HG03442 (cell line): ENCODE data around the gene MYO3B.
"Not testable (repeated sequence)": the region's sequence is repeated elsewhere in the genome, so short reads cannot be mapped to it uniquely, and the experiment has no call there.

Experiments used
- ATAC-seq: cut with Tn5 transposase; IDR thresholded peaks from one replicate; pipeline ENCODE4 v1.9.1; 2021; ENCODE audit warnings: mild to moderate bottlenecking, moderate library complexity; ENCODE audit not compliant: unreplicated experiment

The MYO3B gene

GRCh38 chr2:170530803-170531564 is 353.0 kb downstream of the MYO3B start:
- no peak for ATAC-seq

- no peak for ATAC-seq
Measured at GRCh38 chr2:170531876-170532275, 353.9 kb downstream of the MYO3B start.

- ATAC-seq = peak; percentile 43
Measured at GRCh38 chr2:170533156-170533555, 355.2 kb downstream of the MYO3B start.

DNA sequence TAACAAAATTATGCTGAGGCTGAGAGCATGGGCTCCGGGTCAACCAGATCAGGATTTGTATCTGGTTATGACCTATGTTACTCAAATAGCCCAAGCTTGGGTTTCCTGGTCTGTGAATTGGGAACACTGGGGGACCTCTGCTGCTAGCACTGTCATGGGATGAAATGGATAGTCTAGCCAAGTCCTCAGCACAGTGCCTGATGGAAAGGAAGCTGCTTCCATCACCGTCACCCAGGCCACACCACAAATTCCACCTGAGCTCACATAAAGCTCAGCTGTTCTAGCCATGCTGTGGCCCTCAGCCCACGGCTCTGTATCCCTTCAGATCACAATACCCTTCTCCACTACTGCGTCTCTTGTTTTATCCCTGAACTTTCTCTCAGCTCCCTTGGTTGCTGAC is 357.6 kb downstream of the MYO3B start:
- no peak for ATAC-seq

- no peak for ATAC-seq
Measured at GRCh38 chr2:170544817-170545216, 366.9 kb downstream of the MYO3B start.

DNA sequence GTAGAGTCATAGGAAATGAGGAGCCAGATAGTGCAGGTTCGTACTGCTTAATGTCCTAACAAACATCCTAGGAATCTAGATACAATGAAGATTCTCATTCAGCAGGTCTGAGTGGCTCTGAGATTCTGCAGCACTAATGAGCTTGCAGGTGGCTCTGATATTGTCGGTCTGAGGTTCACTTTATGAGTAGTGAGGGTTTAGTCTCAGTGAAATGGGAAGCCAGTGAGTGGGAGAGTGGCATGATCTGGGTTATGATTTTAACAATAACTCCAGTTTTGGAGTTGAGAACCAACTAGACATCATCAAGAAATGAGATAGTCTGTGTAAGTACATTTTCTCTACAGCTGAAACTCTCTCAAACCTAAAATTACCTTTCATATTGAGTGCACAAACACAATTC is 370.4 kb downstream of the MYO3B start:
- ATAC-seq = no peak

DNA sequence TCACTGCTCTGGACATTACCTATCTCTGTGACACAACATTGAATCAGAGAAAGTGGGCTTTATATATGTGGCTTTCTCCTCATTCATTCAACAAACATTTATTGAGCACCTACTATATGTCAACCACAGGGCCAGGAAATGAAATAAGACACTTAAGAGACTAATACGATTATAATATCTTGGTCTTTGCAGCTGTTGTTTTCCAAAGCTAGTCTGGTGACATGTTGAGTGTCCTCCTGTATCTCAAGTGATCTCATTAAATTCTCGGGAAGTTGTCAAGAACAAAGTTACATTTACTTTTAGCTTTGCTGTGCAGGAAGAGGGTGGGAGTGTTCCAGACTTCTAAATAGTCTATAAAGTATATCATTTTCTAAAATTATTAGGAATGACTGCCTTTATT is 372.6 kb downstream of the MYO3B start:
- no peak for ATAC-seq

- not testable (repeated sequence) for ATAC-seq
Measured at GRCh38 chr2:170551899-170552298, 374.0 kb downstream of the MYO3B start.

GRCh38 chr2:170553748-170554147 is 375.8 kb downstream of the MYO3B start:
- no peak for ATAC-seq

GRCh38 chr2:170554278-170554955 is 376.5 kb downstream of the MYO3B start:
- no peak for ATAC-seq

- ATAC-seq = no peak
Measured at GRCh38 chr2:170562928-170563327, 385.0 kb downstream of the MYO3B start.

GRCh38 chr2:170563401-170563800 is 385.5 kb downstream of the MYO3B start:
- ATAC-seq = no peak

DNA sequence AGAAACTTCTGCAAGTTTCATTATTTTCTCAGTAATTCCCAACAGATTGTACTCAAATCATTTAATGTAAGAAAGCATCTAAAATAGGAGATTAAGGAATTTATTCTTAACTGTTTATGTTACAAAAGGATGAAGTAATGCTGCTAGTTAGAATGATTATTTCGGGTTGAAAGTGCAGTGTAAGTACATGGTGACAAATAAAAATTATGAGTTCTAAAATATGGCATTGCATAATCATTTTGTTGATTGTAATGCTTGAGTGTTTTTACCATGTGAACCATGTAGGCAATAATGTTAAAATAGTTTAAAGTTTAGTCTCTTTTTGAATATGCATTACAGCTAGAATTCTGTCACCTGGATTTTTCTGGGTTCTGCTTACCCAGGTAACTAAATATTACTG is 388.2 kb downstream of the MYO3B start:
- no peak for ATAC-seq

GRCh38 chr2:170567429-170567828 is 389.5 kb downstream of the MYO3B start:
- no peak for ATAC-seq

- ATAC-seq = no peak
Measured at GRCh38 chr2:170568511-170568910, 390.6 kb downstream of the MYO3B start.

- ATAC-seq = no peak
Measured at GRCh38 chr2:170571612-170572011, 393.7 kb downstream of the MYO3B start.

DNA sequence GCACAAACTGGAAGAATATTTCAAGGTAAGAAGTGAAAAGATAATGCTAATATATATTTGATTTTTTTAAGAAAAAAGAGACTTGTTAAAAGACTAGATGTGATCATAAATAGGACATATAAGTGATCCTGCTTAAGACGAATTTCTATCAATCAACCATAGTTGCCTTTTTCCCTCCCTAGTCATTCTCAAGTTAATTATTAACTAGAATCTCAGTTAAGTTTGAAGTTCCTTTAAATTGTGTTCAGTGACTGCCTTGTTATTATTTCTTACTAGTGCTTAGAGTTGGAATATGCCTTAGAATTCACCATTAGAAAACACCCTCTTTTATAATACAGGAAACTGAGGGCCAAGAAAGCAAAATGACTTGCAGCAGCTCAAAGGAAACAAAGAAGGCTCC is 395.7 kb downstream of the MYO3B start:
- ATAC-seq = no peak

DNA sequence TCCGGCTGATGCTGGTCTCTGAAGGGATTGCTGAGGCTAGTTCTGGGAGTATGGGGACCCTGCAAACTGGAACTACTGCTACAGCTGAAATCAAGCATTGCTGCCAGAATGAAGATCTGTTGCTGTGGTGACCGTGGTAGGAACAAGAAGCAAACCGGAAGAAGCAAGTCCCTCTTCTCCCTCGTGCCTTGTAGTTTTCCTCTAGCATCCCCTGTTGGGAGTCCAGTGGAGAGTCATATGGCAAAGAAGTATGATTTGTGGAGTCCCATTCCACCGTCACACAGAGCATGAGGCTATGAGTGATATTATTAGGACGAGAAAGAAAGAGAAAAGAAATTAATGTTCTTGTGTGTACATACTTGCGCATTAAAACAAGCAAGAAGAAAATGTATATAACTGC is 398.3 kb downstream of the MYO3B start:
- ATAC-seq = no peak

DNA sequence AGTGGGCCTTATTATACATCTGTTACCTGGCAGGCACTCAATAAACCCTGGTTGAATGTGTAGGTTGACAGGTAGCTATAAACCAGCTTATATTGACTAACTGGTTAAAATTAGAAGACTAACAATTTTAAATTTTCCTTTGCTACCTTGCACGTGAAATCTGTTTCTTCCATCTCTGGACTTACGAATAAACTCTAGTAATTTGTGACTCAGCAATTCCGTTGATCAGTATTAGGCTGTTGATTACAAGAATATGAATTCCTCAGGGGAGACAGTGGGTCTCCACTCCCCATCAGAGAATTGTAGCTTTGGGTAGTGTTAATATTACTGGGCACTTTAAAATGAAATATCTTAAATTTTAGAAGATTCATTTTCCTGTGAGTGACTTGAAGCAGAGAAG is 399.4 kb downstream of the MYO3B start:
- ATAC-seq = no peak

- no peak for ATAC-seq
Measured at GRCh38 chr2:170578606-170579005, 400.7 kb downstream of the MYO3B start.

DNA sequence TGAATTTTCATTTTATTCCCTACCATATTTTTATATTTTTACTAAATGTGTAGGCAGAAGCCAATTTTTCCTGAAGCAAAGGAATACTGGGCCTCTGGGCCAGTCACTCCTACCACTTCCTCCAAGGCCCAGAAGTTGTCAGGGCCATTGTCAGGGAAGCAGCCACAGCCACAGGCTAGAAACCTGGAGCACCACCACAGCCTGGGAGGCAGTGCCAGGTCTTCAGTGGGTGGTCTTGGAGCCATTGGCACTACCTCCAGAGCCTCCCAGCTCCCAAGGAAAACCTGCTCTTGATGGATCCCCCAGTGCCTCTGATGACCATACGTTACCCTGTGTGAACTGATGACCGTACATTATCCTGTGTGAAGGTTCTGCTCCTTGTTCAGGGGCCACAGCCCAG is 401.6 kb downstream of the MYO3B start:
- no peak for ATAC-seq

DNA sequence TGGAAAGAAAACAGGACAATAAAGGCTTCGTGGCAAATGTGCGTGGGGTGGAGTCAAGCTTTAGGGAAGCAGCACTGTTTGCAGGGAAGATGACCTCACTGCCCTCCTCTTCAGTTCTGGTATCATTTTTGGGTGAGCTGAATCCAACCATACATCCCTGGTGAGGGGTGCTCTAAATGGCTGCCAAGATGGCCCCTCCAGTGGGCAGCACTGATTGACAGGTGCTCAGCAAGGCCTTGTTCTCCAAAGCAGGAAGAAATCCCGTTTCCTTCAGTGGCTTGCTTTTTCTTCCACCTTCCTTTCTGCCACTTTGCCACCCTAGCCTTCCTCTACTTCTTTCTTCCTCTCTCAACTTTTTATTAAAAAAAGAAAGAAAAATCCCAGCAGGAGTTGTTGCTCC is 404.4 kb downstream of the MYO3B start:
- no peak for ATAC-seq
